GM18519 (cell line): ENCODE data around the gene PLS3.
A peak's percentile ranks its signal among the peaks of the same experiment; 100 is the strongest.

Source experiments
- ATAC-seq: cut with Tn5 transposase; IDR thresholded peaks from one replicate; pipeline ENCODE4 v1.9.1; 2021; ENCODE audit warnings: mild to moderate bottlenecking, moderate library complexity; ENCODE audit not compliant: unreplicated experiment, low FRiP score

PLS3 gene

GRCh38 chrX:115689931-115690330 is 129.0 kb downstream of the PLS3 start:
- no peak for ATAC-seq

DNA sequence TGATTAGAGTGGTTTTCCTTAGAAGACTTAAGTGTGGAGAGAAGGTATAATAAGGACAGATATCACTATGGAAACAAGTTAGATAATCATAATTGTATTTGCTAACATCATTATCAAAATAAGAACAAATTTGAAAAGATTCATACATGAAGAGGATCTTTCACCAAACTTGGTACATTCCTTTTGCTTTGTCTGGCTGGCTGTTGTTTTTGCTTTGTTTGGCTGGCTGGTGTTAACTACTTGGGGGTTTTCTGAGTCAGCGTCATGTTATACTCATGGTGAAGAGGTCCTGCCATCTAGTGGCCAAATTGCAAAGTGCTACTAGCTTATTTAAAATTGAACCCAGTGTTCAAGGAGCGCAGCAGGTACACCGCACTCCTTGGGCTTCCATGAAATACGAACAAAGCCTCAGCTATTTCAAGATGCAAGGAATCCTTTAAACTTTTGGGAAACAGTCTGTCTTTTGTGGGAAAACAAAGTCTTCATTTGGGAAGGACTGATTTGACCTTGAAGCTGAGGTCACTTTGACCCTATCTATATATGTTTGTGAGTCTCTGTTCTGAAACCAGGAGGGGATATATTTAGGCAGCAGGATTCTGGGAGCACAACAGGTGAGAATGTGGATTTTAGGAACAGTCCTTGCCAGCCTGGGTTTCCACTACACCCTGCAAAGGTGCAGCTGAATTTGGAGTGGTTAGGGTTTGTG is 129.7 kb downstream of the PLS3 start:
- peak; percentile 88 for ATAC-seq

DNA sequence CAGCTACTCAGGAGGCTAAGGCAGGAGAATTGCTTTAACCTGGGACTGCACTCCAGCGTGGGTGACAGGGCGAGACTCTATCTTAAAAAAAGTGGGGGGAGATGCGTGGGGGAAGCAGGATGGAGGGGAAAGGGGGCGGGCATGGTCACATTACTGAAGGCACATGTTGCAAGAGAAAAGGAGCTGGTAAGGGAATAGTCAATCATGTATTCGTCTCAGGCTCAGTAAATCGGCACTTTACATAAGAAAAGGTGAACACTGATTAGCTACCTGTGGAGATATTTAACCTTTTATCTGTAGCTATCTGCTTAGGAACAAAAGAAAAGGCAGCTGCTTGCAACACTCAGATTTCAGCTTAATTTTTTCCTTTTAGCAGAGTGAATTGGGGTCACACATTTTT is 132.5 kb downstream of the PLS3 start:
- ATAC-seq = no peak

- ATAC-seq = no peak
Observed at GRCh38 chrX:115694028-115694427, 133.1 kb downstream of the PLS3 start.

GRCh38 chrX:115696039-115696438 is 135.1 kb downstream of the PLS3 start:
- no peak for ATAC-seq

DNA sequence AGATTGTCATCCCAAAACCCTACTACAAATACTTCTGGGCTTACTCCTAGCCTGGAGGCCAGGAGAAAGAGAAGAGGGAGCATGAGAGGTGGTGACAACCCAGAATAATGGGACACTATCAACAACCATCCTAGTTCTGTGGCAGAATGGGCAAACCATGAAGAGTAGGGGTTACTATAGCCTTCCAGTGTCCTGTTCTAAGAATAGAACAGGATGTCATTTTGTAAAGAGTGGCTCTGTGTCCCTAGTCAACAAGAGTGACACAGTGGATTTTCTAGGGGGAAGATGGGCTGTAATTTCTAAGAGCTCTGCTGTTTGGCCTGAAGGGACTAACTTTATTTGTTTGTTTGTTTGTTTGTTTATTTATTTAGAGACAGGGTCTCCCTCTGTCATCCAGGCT is 136.0 kb downstream of the PLS3 start:
- no peak for ATAC-seq

DNA sequence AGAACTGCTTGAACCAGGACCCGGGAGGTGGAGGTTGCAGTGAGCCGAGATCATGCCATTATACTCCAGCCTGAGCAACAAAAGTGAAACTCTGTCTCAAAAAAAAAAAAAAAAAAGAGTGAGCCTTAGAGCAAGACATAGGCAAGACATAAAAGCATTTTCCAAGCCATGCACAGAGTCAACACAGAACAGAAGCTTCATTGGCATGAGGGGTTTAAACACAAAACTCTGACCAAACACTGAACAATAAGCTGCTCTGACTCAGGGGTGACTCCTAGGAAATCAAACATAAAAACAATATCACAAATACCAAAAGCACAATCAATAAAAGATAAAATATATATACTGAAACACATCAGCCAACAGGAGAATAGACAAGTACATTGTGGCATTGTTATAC is 136.8 kb downstream of the PLS3 start:
- ATAC-seq = no peak
